GM19468 (cell line): ENCODE results near the gene CMYA5.
"Not testable (repeated sequence)": the region's sequence is repeated elsewhere in the genome, so short reads cannot be mapped to it uniquely, and the experiment has no call there.

Experiments used
- ATAC-seq: cut with Tn5 transposase; IDR thresholded peaks from one replicate; pipeline ENCODE4 v1.9.1; 2021; ENCODE audit warnings: mild to moderate bottlenecking, moderate library complexity, moderate number of reproducible peaks; ENCODE audit not compliant: unreplicated experiment; ENCODE audit errors: extremely low read depth

CMYA5 gene

DNA sequence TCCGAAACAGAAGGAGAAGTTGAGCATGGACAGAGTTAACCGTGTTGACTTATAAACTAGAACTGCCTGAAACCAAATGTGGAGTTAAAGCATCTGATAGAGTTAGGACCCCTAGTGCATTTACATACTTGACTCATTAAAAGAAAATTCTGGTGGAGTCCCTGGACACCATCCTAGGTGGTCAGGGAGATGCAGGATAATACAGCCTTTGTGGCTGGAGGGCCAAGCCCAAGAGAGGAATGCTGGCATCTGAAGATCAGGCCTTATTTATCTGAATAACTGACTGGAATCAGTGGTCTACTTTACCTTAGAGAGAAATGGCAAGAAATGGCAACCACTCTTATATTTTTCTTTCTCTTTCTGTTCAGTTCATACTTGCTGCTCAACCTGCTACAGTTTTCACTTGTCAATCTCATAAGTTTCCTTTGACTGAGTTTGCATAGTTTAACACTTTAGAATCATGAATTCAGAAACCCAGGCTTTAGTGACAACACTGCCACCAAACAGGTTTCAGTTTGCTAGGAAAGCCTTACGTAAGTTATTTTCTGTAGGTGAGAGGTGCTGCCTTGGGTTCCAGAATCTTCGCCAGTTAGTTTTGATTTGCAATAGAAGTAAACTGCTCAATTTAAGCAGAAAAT lies 10.2 kb downstream of the CMYA5 start:
- ATAC-seq, result peak; percentile 76

DNA sequence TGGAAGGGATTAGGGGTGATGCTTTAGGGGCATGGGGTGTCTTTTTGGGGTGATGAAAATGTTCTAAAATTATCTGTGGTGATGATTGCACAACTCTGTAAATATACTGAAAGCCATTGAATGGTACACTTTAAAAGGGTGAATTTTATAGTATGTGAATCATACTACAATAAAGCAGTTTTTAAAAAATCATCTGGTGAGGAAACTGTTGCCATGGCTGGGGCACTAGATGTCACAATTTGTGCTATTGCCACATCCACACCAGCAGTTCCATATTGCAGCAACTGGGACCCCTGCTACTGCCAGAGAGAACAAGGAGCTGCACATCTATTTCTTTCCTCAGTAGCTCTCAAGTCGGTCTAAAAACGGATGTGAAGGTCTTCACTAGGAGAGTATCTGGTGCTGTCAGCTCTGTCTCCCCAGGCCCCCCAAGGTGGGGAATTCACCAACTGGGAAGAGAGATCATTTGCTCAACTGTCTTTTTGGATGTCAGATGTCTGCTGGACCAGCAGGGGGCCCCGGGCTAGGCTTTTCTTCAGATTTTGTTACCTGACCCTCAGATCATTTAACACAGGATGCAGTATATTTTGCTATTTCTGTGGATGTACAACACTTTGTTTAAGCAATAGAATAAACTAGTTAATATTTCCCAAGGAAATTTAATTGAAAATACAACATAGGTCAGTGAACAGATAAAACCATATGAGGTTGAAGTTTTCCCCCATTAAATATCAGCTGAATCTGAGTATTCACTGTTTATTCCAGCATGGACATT lies 13.2 kb downstream of the CMYA5 start:
- no peak for ATAC-seq

DNA sequence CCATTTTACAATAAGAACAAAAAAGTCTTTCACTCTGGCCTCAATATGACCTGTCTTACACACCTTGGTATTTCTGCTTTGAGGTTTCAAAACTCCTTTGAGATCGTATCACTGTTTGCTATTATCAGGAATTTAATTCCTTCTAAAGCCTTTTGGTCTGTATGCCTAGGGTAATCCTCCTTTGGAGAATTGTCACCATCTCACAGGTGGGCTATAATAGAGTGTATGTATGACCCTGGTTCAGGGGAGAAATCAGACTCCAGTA lies 13.7 kb downstream of the CMYA5 start:
- no peak for ATAC-seq

DNA sequence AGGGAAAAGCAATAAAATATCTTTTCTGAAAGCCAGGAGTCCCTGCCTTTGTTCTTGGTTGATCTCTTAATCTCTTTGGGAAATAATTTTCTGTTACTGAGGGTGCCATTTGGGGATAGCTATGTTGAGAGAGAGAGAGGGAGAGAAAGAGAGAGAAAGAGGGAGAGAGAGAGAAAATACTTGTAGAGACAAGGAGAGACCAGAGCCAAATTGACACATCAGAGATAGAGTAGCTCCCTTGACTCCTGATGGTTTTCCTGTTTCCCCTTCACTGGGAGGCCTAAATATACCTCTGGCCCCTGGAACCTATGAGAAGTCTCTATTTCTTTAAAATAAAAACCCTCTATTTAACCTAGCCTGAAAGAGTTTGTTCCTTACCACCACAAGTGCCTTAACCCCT lies 14.9 kb downstream of the CMYA5 start:
- no peak for ATAC-seq

DNA sequence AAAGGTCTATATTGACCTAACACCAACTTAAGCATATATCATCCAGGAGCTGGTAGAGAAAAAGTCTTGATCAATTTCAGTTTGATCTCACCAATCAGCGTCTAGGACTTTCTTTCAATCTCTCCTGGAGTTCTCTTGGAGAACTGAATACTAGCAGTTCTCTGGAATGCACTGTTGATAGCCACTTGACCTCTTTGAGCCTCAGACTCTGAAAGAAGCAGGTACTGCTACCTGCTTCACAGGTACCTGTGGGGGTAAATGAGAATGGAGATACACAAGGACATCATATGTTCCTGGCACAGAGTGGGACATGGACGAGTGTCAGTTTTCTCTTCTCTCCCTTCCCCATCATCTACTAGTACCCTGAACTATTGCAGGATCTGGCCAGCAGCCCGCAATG lies 16.0 kb downstream of the CMYA5 start:
- no peak for ATAC-seq

DNA sequence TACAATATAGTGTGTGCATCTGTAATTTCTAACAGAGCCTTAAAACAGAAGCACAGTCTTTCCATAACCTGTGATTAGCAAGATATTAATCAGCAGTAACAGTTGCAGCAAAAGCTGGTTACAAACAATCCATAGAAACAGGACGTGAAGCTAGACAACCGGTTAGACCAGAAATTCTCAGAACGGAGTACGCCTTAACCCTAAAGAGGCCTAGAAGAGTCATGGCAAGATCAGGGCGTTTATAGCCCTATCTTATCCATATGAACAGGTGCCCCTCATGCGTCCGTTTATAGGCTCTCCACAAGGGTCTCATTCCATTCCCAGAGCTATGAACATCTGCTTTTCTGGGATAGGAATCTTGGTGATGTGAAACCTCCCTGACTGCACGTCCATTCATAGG lies 16.7 kb downstream of the CMYA5 start:
- ATAC-seq, result not testable (repeated sequence)

DNA sequence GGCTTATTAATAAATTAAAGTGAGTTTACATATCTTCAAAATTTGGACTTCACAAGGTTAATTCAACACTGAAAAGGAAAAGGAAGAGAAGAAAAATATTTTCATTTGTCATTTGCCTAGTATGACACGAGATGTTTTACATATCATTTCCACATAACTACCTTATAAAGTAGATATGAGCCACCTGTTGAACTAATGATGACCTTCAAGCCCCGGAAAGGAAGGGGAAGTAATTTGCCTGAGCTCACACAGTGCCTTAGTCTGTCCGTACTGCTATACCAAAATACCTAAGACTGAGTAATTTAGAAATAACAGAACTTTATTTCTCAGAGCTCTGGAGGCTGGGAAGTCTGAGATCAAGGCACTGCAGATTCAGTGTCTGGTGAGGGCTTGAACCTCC lies 17.9 kb downstream of the CMYA5 start:
- ATAC-seq, result no peak

DNA sequence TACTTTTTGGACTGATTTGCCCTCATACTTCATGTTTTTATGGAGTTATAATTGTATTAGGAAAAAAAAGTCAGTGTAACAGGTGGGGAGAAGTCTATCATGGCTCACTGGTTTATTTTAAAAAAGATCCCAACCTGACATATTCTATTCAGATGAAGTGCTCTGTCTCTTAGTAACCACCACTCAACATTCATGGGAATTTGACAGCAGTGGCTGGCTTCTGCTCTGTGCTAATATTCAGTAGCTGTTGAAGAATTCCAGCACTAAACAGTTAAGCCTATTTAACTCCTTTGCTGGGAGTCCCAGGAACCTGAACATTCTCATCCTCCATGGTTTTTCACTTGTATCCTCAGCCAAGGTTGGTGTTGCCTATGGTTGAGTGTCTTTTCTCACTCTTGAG lies 23.1 kb downstream of the CMYA5 start:
- ATAC-seq, result no peak

DNA sequence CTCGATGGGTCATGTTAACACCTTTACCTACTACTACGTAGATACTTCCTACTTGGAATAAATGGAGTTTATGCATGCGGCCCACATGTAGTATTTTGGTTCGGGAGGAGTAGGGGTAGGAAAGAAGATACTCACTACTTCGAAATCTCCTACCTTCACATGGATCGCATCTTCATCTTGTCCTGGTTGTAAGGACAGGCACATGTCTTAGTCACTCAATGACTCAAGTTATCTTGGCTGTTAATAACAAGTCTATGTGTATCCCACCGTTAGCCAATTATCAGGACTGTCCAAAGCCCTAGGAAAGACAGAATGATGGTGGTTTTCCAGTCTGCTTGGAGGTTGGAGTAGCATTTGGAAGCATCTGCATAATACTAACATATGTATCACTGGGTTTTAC lies 24.1 kb downstream of the CMYA5 start:
- no peak for ATAC-seq

DNA sequence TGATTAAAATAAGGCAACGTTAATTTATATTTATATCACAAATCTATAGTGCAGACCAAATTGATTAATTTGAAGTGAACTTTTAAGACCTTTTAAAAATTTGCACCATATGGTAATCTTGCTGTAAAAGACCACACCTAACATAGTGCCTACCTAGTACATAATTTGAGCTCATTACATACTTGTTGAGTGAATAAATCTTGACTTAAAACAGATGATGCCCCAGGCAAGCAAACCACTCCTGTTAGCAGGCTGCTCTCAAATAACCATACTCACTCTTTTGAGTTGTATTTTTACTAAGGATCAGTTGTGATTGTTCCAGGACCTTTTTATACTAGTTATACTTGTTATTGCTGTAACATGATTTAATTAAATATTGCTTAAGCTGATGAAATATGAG lies 27.2 kb downstream of the CMYA5 start:
- no peak for ATAC-seq

DNA sequence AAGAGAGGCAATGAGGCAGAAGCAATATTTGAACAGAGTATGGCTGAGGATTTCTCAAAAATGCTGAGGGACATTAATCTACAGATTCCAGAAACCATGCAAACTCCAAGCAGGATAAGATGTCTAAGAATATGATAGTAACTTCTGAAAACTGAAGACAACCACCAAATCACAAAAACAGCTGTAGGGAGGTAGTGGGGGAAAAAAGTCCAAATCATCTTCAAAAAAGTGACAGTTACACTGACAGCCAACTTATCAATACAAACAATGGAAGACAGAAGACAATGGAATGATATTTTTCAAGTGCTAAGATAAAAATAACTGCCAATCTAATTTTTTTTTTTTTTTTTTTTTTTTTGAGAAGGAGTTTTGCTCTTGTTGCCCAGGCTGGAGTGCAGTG lies 30.5 kb downstream of the CMYA5 start:
- ATAC-seq, result no peak

DNA sequence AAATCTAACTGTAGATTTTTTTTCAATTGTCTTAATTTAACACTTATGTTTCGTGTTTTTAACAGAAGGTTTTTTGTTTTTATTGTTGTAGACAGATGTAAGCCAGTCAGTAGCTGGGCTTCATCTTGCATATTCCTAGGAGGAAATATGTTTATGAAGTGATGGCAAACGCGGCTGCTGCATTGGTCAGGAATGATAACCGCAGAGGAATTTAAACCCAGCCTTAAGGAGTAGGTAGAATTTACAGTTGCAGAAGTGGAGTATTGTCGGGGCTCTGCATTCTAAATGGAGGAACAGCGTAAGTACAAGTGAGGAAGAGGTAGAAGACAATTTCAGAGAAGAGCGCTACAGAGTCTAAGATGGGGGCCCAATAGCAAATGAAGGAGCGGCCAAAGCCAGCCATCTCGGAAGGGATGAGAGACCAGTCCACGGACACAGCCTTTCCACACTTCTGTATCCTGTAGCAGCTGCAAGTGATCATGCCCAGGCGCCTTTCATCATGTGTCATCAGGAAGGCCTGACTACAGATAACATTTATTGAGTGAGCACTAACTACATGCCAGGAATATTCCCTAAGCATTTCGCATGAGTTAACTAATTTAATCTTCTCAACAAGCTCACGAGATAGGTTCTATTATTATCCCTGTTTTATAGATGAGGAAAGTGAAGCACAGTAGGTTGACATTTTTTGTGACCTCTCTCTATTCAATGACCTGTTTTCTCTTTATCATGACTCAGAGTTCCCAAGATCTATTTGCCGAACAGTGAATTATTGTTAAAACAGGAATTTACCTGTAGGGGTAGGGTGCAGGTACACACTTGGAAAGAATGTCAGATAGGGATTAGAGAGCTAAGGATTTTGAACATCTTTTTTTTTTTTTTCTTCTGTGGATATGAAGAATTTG lies 38.1 kb downstream of the CMYA5 start:
- no peak for ATAC-seq

DNA sequence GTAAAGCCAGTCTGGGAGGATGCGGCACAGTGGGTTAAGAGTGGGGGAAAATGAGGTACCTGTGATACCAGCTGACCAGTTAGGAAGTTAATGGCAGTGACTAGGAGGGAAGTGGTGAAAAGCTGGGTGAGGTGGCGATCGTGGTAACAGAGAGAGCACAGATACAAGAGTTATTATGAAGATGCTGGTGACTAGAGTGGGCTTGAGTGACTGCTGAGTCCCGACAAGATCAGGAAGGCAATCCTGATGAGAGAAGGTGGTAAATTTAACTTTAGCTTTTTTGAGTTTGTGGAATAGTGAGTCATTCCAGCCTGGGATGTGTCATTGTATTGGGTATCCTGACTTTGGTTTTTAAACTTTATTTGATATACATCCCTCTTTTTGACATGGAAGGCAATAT lies 38.8 kb downstream of the CMYA5 start:
- ATAC-seq, result no peak

DNA sequence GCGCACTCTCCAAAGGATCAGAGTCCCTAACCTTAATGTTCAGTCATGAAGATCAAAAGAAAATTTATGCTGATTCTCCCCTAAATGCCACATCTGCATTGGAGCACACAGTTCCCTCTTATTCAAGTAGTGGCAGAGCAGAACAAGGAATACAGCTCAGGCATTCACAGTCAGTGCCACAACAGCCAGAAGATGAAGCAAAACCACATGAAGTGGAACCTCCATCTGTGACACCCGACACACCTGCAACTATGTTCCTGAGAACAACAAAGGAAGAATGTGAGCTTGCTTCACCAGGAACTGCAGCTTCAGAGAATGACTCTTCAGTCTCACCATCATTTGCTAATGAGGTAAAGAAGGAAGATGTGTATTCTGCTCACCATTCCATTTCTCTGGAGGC lies 40.0 kb downstream of the CMYA5 start:
- no peak for ATAC-seq

DNA sequence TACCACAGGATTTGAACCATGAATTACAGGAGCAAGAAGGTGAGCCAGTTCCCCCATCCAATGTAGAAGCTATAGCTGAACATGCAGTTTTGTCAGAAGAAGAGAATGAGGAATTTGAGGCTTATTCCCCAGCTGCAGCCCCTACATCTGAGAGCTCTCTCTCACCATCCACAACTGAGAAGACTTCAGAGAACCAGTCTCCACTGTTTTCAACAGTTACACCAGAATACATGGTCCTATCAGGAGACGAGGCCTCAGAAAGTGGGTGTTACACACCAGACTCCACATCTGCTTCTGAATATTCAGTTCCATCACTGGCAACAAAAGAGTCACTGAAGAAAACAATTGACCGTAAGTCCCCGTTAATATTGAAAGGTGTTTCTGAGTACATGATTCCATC lies 40.9 kb downstream of the CMYA5 start:
- ATAC-seq, result no peak

DNA sequence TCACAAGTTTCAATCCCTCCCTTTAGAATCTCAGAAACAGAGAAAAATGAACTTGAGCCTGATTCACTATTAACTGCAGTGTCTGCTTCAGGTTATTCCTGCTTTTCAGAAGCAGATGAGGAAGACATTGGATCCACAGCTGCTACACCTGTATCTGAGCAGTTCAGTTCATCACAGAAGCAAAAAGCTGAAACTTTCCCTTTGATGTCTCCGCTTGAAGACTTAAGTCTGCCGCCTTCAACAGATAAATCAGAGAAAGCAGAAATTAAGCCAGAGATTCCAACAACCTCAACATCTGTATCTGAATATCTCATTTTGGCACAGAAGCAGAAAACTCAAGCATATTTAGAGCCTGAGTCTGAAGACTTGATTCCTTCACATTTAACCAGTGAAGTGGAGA lies 42.1 kb downstream of the CMYA5 start:
- no peak for ATAC-seq

DNA sequence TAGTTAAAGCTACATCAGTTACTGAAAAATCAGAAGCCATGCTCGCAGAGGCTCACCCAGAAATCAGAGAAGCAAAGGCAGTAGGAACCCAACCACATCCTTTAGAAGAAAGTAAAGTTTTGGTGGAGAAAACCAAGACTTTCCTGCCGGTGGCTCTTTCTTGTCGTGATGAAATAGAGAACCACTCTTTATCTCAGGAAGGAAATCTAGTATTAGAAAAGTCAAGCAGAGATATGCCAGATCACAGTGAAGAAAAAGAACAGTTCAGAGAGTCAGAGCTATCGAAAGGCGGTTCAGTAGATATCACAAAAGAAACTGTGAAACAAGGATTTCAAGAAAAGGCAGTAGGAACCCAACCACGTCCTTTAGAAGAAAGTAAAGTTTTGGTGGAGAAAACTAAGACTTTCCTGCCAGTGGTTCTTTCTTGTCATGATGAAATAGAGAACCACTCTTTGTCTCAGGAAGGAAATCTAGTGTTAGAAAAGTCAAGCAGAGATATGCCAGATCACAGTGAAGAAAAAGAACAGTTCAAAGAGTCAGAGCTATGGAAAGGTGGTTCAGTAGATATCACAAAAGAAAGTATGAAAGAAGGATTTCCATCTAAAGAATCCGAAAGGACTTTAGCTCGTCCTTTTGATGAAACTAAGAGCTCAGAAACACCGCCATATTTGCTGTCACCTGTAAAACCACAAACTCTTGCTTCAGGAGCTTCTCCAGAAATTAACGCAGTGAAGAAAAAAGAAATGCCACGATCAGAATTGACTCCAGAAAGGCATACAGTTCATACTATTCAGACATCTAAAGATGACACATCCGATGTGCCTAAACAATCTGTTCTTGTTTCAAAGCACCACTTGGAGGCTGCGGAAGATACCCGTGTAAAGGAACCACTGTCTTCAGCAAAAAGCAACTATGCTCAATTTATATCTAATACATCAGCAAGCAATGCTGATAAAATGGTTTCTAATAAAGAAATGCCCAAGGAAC lies 47.2 kb downstream of the CMYA5 start:
- no peak for ATAC-seq

DNA sequence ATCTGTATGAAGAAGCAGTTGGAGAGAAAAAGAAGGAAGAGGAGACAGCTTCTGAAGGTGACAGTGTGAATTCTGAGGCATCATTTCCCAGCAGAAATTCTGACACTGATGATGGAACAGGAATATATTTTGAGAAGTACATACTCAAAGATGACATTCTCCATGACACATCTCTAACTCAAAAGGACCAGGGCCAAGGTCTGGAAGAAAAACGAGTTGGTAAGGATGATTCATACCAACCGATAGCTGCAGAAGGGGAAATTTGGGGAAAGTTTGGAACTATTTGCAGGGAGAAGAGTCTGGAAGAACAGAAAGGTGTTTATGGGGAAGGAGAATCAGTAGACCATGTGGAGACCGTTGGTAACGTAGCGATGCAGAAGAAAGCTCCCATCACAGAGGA lies 48.7 kb downstream of the CMYA5 start:
- no peak for ATAC-seq

DNA sequence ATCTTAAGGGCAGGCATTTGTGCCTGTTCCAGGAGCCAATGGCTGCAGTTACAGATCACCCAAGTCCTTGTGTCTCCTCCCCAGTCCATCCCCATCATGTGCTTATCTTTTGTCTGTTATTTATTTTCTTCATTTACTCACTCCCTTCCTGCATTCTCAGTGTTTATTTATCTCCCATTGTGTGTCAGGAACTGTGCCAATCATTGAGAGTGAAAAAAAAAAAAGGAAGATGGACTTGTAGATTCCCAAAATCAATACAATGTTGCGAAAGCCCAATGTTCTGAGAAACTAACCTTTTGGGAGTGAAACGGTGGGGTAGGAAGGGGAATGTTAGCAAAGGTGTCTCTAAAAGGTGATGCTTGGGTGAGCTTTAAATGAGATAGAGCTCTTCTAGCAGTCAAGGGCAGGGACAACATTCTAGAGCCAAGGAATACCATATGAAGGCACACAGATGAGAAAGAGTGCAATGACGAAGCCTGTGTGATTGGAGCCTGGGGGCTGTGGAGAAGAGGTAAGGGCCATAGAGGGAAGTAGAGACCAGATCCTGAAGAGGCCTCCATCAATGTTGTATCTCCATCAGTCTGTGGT lies 53.0 kb downstream of the CMYA5 start:
- ATAC-seq, result no peak
